AG10803 (cell line): ENCODE data around the gene TMEM126A.
"Not testable (repeated sequence)": the region's sequence is repeated elsewhere in the genome, so short reads cannot be mapped to it uniquely, and the experiment has no call there.

ENCODE experiments used
- DNase-seq: peaks from one replicate; pipeline ENCODE4 v3.0.0; 2010; ENCODE audit warnings: low read depth
- H3K4me3 ChIP-seq: 2 replicates; pipeline ENCODE4 v1.5.1; 2011; ENCODE audit warnings: mild to moderate bottlenecking, low read length, control low read depth
- CTCF ChIP-seq: conservative IDR thresholded peaks from 2 replicates; pipeline ENCODE4 v1.5.1; 2011; ENCODE audit warnings: mild to moderate bottlenecking, low read length, control low read depth, inconsistent platforms

The TMEM126A gene

GRCh38 chr11:85643191-85643614 is 4.6 kb upstream of the TMEM126A start:
- TF ChIP-seq CTCF = no peak
- no peak for DNase-seq
- no peak overlapping the region for H3K4me3 ChIP-seq

GRCh38 chr11:85647078-85647477 is 689 bp upstream of the TMEM126A start:
- DNase-seq = no peak
- no peak for TF ChIP-seq CTCF
- peak overlapping the region; percentile 92 for H3K4me3 ChIP-seq

DNA sequence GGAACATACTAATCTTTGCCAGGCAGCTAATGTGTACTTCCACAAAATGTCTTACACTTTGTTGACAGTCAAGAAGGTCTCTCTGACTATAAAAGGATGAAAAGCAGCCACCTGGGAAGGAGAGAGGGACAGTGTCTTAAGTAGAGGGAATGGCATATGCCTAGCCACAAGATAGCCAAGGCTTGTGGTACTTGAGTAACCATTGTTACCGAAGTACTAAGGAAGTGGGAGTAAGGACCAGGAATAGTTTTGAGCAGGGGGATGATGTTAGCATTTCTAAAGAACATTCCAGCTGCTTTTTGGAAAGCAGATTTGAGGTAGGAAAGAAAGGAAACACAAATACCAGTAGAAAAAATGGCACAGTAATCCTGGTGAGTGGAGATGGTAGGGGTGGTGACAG is 3.4 kb downstream of the TMEM126A start:
- H3K4me3 ChIP-seq = no peak overlapping the region
- TF ChIP-seq CTCF = no peak
- DNase-seq = no peak

DNA sequence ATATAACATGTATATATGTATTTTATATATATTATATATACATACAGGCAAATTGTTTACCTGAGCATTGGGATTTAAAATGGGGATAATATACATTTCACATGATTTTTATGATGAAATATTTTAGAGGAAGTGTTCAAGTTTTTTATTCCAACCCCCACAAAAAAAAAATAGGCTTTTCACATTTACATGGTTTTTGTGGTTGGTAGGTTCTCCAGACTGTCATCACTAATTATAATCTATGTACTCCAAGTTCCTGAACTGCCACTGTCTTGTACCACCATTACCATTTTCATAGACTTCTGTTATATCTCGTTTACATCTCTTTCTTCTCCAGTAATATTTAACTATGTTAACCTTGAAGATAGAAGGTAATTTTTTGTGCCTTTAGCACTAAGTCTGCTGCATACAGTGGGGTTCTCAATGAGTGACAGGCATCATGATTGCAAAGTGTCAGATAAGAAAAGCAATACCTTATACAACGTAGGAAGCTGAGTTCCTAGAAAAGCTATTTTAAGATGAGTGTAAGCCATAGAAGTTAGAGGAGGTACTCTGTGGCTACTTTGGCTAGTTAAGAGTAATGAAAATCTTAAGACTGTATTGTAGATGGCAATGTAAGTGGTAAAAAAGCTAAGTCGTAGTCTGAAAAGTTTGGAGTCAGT is 5.2 kb downstream of the TMEM126A start:
- H3K4me3 ChIP-seq = no peak overlapping the region
- no peak for DNase-seq
- TF ChIP-seq CTCF = no peak

GRCh38 chr11:85654343-85654742 is 6.6 kb downstream of the TMEM126A start:
- not testable (repeated sequence) for DNase-seq, H3K4me3 ChIP-seq

- TF ChIP-seq CTCF = no peak
- DNase-seq = no peak
- no peak overlapping the region for H3K4me3 ChIP-seq
Measured at GRCh38 chr11:85656777-85657176, 9.0 kb downstream of the TMEM126A start.

GRCh38 chr11:85658180-85658579 is 10.4 kb downstream of the TMEM126A start:
- TF ChIP-seq CTCF = no peak
- H3K4me3 ChIP-seq = no peak overlapping the region
- DNase-seq = no peak
